ENCODE measurements around the gene SCRN1. TPM values are rescaled to one million over a fixed set of nuclear protein-coding genes. Genes with fewer than 3 reads are reported as not detected.

Gene SCRN1
- total and polyA plus RNA-seq, 2 experiments from 2014 or later, result 47.1 to 73.5 TPM

DNA sequence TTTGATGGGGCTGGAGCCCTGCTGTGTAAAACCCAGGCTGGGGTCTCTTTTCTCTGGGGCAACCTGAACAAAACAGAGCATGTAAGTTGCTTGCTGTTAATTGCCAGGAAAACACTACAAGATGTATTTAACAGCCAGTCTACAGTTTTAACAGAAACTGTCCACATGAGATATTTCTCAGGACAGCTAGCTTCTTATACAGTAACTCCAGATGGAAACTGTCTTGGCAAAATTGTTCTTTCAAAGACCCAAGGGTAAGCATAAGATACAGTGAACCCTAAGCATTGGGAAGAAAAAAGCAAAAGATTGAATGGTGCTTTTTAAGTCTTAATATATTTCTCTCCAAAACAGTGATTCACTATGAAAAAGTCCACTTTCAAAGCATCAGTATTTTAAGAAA, 28.9 kb upstream of the SCRN1 start:
- Histone ChIP-seq H3K27ac (no peak overlapping the region), H3K4me3 (no peak overlapping the region), H3K4me1 (ENCODE audit: insufficient read depth) (no peaks in the 10 kb centered on the region), H3K4me2 (no peak overlapping the region), H3K9me2 (replicated peaks; ENCODE audit: insufficient read depth) (no peaks in the 10 kb centered on the region), H3K79me2 (peaks cover 15% of the 10 kb centered on the region), H3K27me3 (no peaks in the 10 kb centered on the region), H2AFZ (no peak overlapping the region), H3K36me3 (replicated peaks; ENCODE audit: insufficient read depth, low read depth) (no peaks in the 10 kb centered on the region), H4K20me1 (ENCODE audit: insufficient read depth, poor library complexity, severe bottlenecking) (no peaks in the 10 kb centered on the region), H3K9me3 (ENCODE audit: low read depth) (no peaks in the 10 kb centered on the region)
- DNase-seq (ENCODE audit: low spot score), result no peak
- TF ChIP-seq EZH2 (IDR thresholded peaks at IDR 0.05; ENCODE audit: borderline replicate concordance), result no peak
- TF ChIP-seq EZH2phosphoT487 (IDR thresholded peaks at IDR 0.05; ENCODE audit: low read depth, severe bottlenecking, unreplicated experiment), result no peak
- TF ChIP-seq, protein P1, sequence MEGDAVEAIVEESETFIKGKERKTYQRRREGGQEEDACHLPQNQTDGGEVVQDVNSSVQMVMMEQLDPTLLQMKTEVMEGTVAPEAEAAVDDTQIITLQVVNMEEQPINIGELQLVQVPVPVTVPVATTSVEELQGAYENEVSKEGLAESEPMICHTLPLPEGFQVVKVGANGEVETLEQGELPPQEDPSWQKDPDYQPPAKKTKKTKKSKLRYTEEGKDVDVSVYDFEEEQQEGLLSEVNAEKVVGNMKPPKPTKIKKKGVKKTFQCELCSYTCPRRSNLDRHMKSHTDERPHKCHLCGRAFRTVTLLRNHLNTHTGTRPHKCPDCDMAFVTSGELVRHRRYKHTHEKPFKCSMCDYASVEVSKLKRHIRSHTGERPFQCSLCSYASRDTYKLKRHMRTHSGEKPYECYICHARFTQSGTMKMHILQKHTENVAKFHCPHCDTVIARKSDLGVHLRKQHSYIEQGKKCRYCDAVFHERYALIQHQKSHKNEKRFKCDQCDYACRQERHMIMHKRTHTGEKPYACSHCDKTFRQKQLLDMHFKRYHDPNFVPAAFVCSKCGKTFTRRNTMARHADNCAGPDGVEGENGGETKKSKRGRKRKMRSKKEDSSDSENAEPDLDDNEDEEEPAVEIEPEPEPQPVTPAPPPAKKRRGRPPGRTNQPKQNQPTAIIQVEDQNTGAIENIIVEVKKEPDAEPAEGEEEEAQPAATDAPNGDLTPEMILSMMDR (IDR thresholded peaks at IDR 0.05; ENCODE audit: poor library complexity), result no peak

DNA sequence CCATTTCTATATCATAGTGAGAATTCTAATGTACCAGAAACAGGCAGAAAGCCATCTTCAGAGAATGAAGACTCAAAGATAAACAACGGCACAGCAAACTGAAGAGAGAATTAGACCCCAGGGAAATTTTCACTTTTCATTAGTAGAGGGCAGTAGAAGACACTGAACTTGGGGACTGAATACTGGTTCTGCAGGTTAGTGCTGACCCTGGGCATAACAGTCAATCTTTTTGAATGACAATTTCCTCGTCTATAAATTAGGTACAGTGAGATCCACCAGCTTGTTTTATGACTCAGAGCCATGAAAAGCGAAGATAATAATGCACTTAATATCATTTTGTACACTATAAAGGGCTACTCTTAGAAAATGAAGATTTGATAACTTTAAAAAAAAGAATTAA, 23.2 kb upstream of the SCRN1 start:
- Histone ChIP-seq H2AFZ (no peak overlapping the region), H3K27ac (no peak overlapping the region), H3K9me3 (ENCODE audit: low read depth) (no peaks in the 10 kb centered on the region), H3K9me2 (replicated peaks; ENCODE audit: insufficient read depth) (no peaks in the 10 kb centered on the region), H3K79me2 (no peaks in the 10 kb centered on the region), H3K4me2 (no peak overlapping the region), H3K4me1 (ENCODE audit: insufficient read depth) (no peaks in the 10 kb centered on the region), H3K36me3 (replicated peaks; ENCODE audit: insufficient read depth, low read depth) (no peaks in the 10 kb centered on the region), H4K20me1 (ENCODE audit: insufficient read depth, poor library complexity, severe bottlenecking) (no peaks in the 10 kb centered on the region), H3K4me3 (no peak overlapping the region), H3K27me3 (no peaks in the 10 kb centered on the region)
- TF ChIP-seq EZH2 (IDR thresholded peaks at IDR 0.05; ENCODE audit: borderline replicate concordance) (no peak), EZH2phosphoT487 (IDR thresholded peaks at IDR 0.05; ENCODE audit: low read depth, severe bottlenecking, unreplicated experiment) (no peak)
- TF ChIP-seq, protein P1 (IDR thresholded peaks at IDR 0.05; ENCODE audit: poor library complexity), result no peak
- 75% methylated on average over 3 of the region's 3 CpGs for WGBS (ENCODE audit: low lambda C conversion rate, missing lambda C conversion rate)
- no peak for DNase-seq (ENCODE audit: low spot score)

DNA sequence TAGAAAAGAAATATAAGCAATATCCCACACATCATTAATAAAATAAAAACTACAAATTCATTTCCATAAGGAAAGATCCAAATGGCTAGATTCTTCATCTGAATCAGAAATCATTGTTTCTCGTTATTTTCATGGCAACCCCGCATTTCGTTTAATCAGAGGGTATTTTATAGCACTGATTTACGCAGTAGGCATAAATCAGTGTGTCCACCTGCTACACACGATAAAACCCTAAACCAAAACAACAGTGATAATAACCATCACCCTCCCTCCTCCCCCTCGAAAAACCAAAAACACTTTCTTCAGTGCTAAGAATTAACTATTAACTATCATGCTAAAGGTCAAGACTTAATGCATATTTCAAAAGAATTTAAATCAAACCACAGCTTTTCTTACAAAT, 20.4 kb upstream of the SCRN1 start:
- no peak overlapping the region for H3K27ac ChIP-seq
- no peaks in the 10 kb centered on the region for H3K9me2 ChIP-seq (replicated peaks; ENCODE audit: insufficient read depth)
- no peaks in the 10 kb centered on the region for H3K9me3 ChIP-seq (ENCODE audit: low read depth)
- 84% methylated on average over 6 of the region's 6 CpGs for WGBS (ENCODE audit: low lambda C conversion rate, missing lambda C conversion rate)
- H3K27me3 ChIP-seq, result no peaks in the 10 kb centered on the region
- H3K4me1 ChIP-seq (ENCODE audit: insufficient read depth), result no peaks in the 10 kb centered on the region
- H3K79me2 ChIP-seq, result no peaks in the 10 kb centered on the region
- no peaks in the 10 kb centered on the region for H3K36me3 ChIP-seq (replicated peaks; ENCODE audit: insufficient read depth, low read depth)
- no peaks in the 10 kb centered on the region for H4K20me1 ChIP-seq (ENCODE audit: insufficient read depth, poor library complexity, severe bottlenecking)
- no peak overlapping the region for H3K4me3 ChIP-seq
- no peak for DNase-seq (ENCODE audit: low spot score)
- TF ChIP-seq EZH2 (IDR thresholded peaks at IDR 0.05; ENCODE audit: borderline replicate concordance) (no peak), EZH2phosphoT487 (IDR thresholded peaks at IDR 0.05; ENCODE audit: low read depth, severe bottlenecking, unreplicated experiment) (no peak)
- TF ChIP-seq, protein P1 (IDR thresholded peaks at IDR 0.05; ENCODE audit: poor library complexity), result no peak
- H2AFZ ChIP-seq, result no peak overlapping the region
- H3K4me2 ChIP-seq, result no peak overlapping the region

DNA sequence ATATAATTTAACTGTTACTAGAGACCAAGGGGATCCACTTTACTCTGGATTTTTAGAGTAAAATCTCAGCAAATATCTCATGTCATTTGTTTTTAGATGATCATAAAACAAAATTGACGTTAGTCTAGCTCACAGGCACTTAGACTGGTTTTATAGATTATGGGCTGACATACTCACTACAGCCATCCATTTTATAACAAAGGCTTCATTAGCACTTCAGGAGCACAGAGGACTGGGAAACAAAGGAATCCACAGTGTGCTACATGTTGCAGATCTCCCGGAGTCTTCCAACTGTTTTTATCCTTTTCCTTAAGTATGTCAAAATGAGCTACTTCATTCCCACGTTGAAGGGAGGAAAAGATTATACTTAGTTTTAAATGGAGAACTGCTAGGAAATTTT, 15.9 kb upstream of the SCRN1 start:
- no peak for DNase-seq (ENCODE audit: low spot score)
- no peaks in the 10 kb centered on the region for H3K9me3 ChIP-seq (ENCODE audit: low read depth)
- H3K4me3 ChIP-seq, result no peak overlapping the region
- no peaks in the 10 kb centered on the region for H3K4me1 ChIP-seq (ENCODE audit: insufficient read depth)
- no peaks in the 10 kb centered on the region for H3K36me3 ChIP-seq (replicated peaks; ENCODE audit: insufficient read depth, low read depth)
- no peaks in the 10 kb centered on the region for H4K20me1 ChIP-seq (ENCODE audit: insufficient read depth, poor library complexity, severe bottlenecking)
- no peak overlapping the region for H3K4me2 ChIP-seq
- no peak overlapping the region for H2AFZ ChIP-seq
- H3K79me2 ChIP-seq, result no peaks in the 10 kb centered on the region
- TF ChIP-seq EZH2phosphoT487 (IDR thresholded peaks at IDR 0.05; ENCODE audit: low read depth, severe bottlenecking, unreplicated experiment) (no peak), EZH2 (IDR thresholded peaks at IDR 0.05; ENCODE audit: borderline replicate concordance) (no peak)
- TF ChIP-seq, protein P1 (IDR thresholded peaks at IDR 0.05; ENCODE audit: poor library complexity), result no peak
- WGBS (ENCODE audit: low lambda C conversion rate, missing lambda C conversion rate), result 18% methylated on average over 3 of the region's 3 CpGs
- H3K9me2 ChIP-seq (replicated peaks; ENCODE audit: insufficient read depth), result no peaks in the 10 kb centered on the region
- no peak overlapping the region for H3K27ac ChIP-seq
- no peaks in the 10 kb centered on the region for H3K27me3 ChIP-seq

All from hepatocyte (in vitro differentiated cells).